GM23338 (cell line): ENCODE results near the gene SAPCD1. TPM values are rescaled to one million over a fixed set of nuclear protein-coding genes. Genes with fewer than 3 reads are reported as not detected.

Experiments used
- ATAC-seq: fragments of 200-7000 bp; cut with Tn5 transposase; 3 replicates; pipeline ENCODE4 v1.9.1; 2020
- DNase-seq: peaks from one replicate; pipeline ENCODE4 v3.0.0-alpha.2; 2015; ENCODE audit warnings: low spot score
- H2AFZ ChIP-seq: fragments of 200-600 bp; sonication (generic); 2 replicates; pipeline ENCODE4 v1.8.0; 2016; ENCODE audit warnings: antibody characterized with exemption, mild to moderate bottlenecking, moderate library complexity
- H3F3A ChIP-seq: fragments of 200-600 bp; sonication (generic); replicated peaks from 2 replicates; pipeline ENCODE4 v1.8.0; 2017; ENCODE audit warnings: antibody characterized with exemption, mixed run types, low read depth
- H3K27ac ChIP-seq: fragments of 200-600 bp; sonication (generic); 2 replicates; pipeline ENCODE4 v1.6.1; 2016; ENCODE audit warnings: low read depth
- H3K27me3 ChIP-seq: fragments of 200-600 bp; sonication (generic); 2 replicates; pipeline ENCODE4 v1.8.0; 2016; ENCODE audit warnings: mild to moderate bottlenecking, mixed run types, moderate library complexity; ENCODE audit not compliant: insufficient read depth
- H3K36me3 ChIP-seq: fragments of 200-600 bp; sonication (generic); 2 replicates; pipeline ENCODE4 v1.8.0; 2016; ENCODE audit warnings: mild to moderate bottlenecking; ENCODE audit not compliant: insufficient read depth
- H3K4me1 ChIP-seq: fragments of 200-600 bp; sonication (generic); 2 replicates; pipeline ENCODE4 v1.8.0; 2016; ENCODE audit warnings: mild to moderate bottlenecking, moderate library complexity; ENCODE audit not compliant: insufficient read depth
- H3K4me2 ChIP-seq: fragments of 200-600 bp; sonication (generic); 2 replicates; pipeline ENCODE4 v1.7.1; 2017; ENCODE audit warnings: mixed run types
- H3K4me3 ChIP-seq: fragments of 200-600 bp; sonication (generic); 2 replicates; pipeline ENCODE4 v1.6.1; 2016; ENCODE audit warnings: mixed run types
- H3K79me2 ChIP-seq: fragments of 200-600 bp; sonication (generic); replicated peaks from 2 replicates; pipeline ENCODE4 v1.8.0; 2017; ENCODE audit warnings: mild to moderate bottlenecking; ENCODE audit not compliant: insufficient read depth
- H3K9me2 ChIP-seq: fragments of 200-600 bp; sonication (generic); 2 replicates; pipeline ENCODE4 v1.8.0; 2017; ENCODE audit not compliant: insufficient read depth
- H4K20me1 ChIP-seq: fragments of 200-600 bp; sonication (generic); replicated peaks from 2 replicates; pipeline ENCODE4 v1.8.0; 2017; ENCODE audit warnings: mild to moderate bottlenecking; ENCODE audit not compliant: insufficient read depth
- H3K27ac Mint-ChIP-seq: 2 replicates; pipeline ENCODE4 v1.8.0; 2020; ENCODE audit warnings: inconsistent platforms, mild to moderate bottlenecking, moderate library complexity, mixed read lengths
- H3K27me3 Mint-ChIP-seq: 3 replicates; pipeline ENCODE4 v1.8.0; 2022; ENCODE audit warnings: low read depth, mild to moderate bottlenecking, moderate library complexity, mixed read lengths, inconsistent platforms; ENCODE audit not compliant: insufficient read depth, poor library complexity
- H3K36me3 Mint-ChIP-seq: 3 replicates; pipeline ENCODE4 v1.8.0; 2021; ENCODE audit warnings: low read depth, mild to moderate bottlenecking, inconsistent platforms, moderate library complexity, mixed read lengths
- H3K4me1 Mint-ChIP-seq: 3 replicates; pipeline ENCODE4 v1.8.0; 2020; ENCODE audit warnings: mild to moderate bottlenecking, inconsistent platforms, mixed read lengths
- H3K4me3 Mint-ChIP-seq: 3 replicates; pipeline ENCODE4 v1.8.0; 2021; ENCODE audit warnings: moderate library complexity, mild to moderate bottlenecking, inconsistent platforms, mixed read lengths
- H3K9me3 Mint-ChIP-seq: 3 replicates; pipeline ENCODE4 v1.8.0; 2020; ENCODE audit warnings: moderate library complexity, mild to moderate bottlenecking, inconsistent platforms, mixed read lengths
- CTCF ChIP-seq, 2 experiments: fragments of 200-600 bp in 1 of 2; sonication (generic) in 1 of 2; conservative IDR thresholded peaks; 2 replicates each; pipeline versions ENCODE4 v1.5.1 to v1.6.1; 2016 to 2017; ENCODE audit warnings: antibody characterized with exemption in 2 of 2, low read depth in 2 of 2, mild to moderate bottlenecking in 2 of 2, moderate library complexity in 1 of 2
- JUNB ChIP-seq: IDR thresholded peaks from one replicate; pipeline ENCODE4 v1.6.1; 2016; ENCODE audit warnings: antibody characterized with exemption; ENCODE audit not compliant: unreplicated experiment
- STAT1 ChIP-seq: IDR thresholded peaks from one replicate; pipeline ENCODE4 v1.6.1; 2016; ENCODE audit warnings: antibody characterized with exemption; ENCODE audit not compliant: unreplicated experiment
- ZNF462 ChIP-seq: fragments of 250-450 bp; sonication (Bioruptor Pico); IDR thresholded peaks from 2 replicates; pipeline ENCODE4 v1.5.0; 2020; ENCODE audit warnings: mild to moderate bottlenecking, moderate library complexity
- polyA plus RNA-seq: library from polyadenylated mRNA; unstranded; fragments of >200 nt; fragmentation: Nextera tagmentation; extraction: Ambion mirVana; gene quantifications from 2 replicates; pipeline ENCODE4 v1.2.1, GENCODE V29; 2016
- total RNA-seq: library from RNA; depleted of rRNA; stranded (reverse); fragments of >200 nt; shearing (Covaris generic); gene quantifications from 2 replicates; pipeline ENCODE4 v1.2.3, GENCODE V29; 2014

SAPCD1 gene
- total and polyA plus RNA-seq, 2 experiments from 2014 or later: 3.9 to 5.0 TPM

GRCh38 chr6:31736768-31737314, 25.6 kb upstream of the SAPCD1 start:
- peaks cover 27% of the 10 kb centered on the region for H3K79me2 ChIP-seq

More at GRCh38 chr6:31736768-31737314, 25.6 kb upstream of the SAPCD1 start:
- peak overlapping the region; percentile 96 for H3K4me3 ChIP-seq
- peaks cover 20% of the 10 kb centered on the region for H3K36me3 ChIP-seq
- H3K9me2 ChIP-seq: no peaks in the 10 kb centered on the region
- peaks cover 48% of the 10 kb centered on the region for H3F3A ChIP-seq
- Mint-ChIP-seq H3K9me3 (no peaks in the 10 kb centered on the region; the same call in 2 of the 3 replicates), H3K36me3 (peaks cover 39% of the 10 kb centered on the region), H3K4me3 (peak overlapping the region; percentile 92), H3K27me3 (peaks cover 32% of the 10 kb centered on the region), H3K4me1 (peaks cover 45% of the 10 kb centered on the region), H3K27ac (peak overlapping the region; percentile 43)
- H3K27me3 ChIP-seq: no peaks in the 10 kb centered on the region
- peaks cover 42% of the 10 kb centered on the region for H3K4me1 ChIP-seq
- peak overlapping the region; percentile 91 for H3K4me2 ChIP-seq
- no peak for TF ChIP-seq STAT1
- no peak for TF ChIP-seq JUNB
- TF ChIP-seq ZNF462 (CRISPR knock-in tag): no peak
- TF ChIP-seq CTCF (conservative IDR thresholded peaks at IDR 0.05; ENCODE audit: low read depth in 2 of 2): no peak
- ATAC-seq: no peak
- H4K20me1 ChIP-seq: 0 out of 2 replicates have a peak, but pooled peaks cover 11% of the 10 kb centered on the region
- no peak for DNase-seq
- peak overlapping the region; percentile 83 for H2AFZ ChIP-seq
- H3K27ac ChIP-seq: peak overlapping the region; percentile 58; the same call in 1 of the 2 replicates
